A549 (cell line): ENCODE measurements around the gene RASA3. TPM values are rescaled to one million over a fixed set of nuclear protein-coding genes. Genes with fewer than 3 reads are reported as not detected.

Experiments used
- ATAC-seq, 2 experiments: fragments of 200-7000 bp in 1 of 2; fragments of >200 bp in 1 of 2; cut with Nextera tagmentation in 1 of 2; cut with Tn5 transposase in 1 of 2; 3 replicates each; pipeline versions ENCODE4 v1.8.0 to v1.9.1; 2018 to 2020; ENCODE audit warnings: mild to moderate bottlenecking in 1 of 2, moderate library complexity in 1 of 2
- CTCF ChIA-PET: fragments of 300-600 bp; sonication (Branson Sonifier 250); formaldehyde crosslinking; extraction: SDS; loops from one replicate; lab custom pipeline; 2021; ENCODE audit warnings: antibody characterized with exemption, inconsistent platforms; lab: Yijun Ruan, JAX
- POLR2A ChIA-PET: fragments of 350-600 bp; formaldehyde crosslinking; extraction: SDS; loops from one replicate; lab custom pipeline; 2021; ENCODE audit warnings: antibody characterized with exemption, inconsistent platforms; lab: Yijun Ruan, JAX
- DNase-seq, 2 experiments: peaks; one replicate each; pipeline versions ENCODE4 v3.0.0 to v3.0.0-alpha.2; 2011 to 2016; ENCODE audit warnings: low read depth in 1 of 2, low spot score in 1 of 2
- FAIRE-seq: peaks from 2 replicates; lab custom pipeline; 2011; peaks lifted over from hg19 to GRCh38; lab: Jason Lieb, UNC
- H3K27ac ChIP-seq, 2 experiments: fragments of >200 bp; sonication (Bioruptor Twin); formaldehyde crosslinking; 3 replicates each; pipeline ENCODE4 v1.5.1; 2016 to 2017
- H3K4me1 ChIP-seq: fragments of >200 bp; sonication (Bioruptor Twin); formaldehyde crosslinking; 3 replicates; pipeline ENCODE4 v1.6.1; 2016
- H3K4me2 ChIP-seq: fragments of >200 bp; sonication (Bioruptor Twin); formaldehyde crosslinking; 3 replicates; pipeline ENCODE4 v1.6.1; 2016
- H3K4me3 ChIP-seq: fragments of >200 bp; sonication (Bioruptor Twin); formaldehyde crosslinking; 3 replicates; pipeline ENCODE4 v1.5.1; 2016
- H3K9me3 ChIP-seq: fragments of >200 bp; sonication (Bioruptor Twin); formaldehyde crosslinking; 3 replicates; pipeline ENCODE4 v1.6.1; 2016
- ATOH8 ChIP-seq: fragments of 250-450 bp; sonication (Bioruptor Pico); IDR thresholded peaks from 2 replicates; pipeline ENCODE4 v1.5.0; 2020; ENCODE audit warnings: low read depth, mild to moderate bottlenecking, moderate library complexity
- CEBPB ChIP-seq, 2 experiments: fragments of >200 bp in 1 of 2; sonication (Bioruptor Twin) in 1 of 2; formaldehyde crosslinking in 1 of 2; IDR thresholded peaks; 2 replicates each; pipeline ENCODE4 v1.6.1; 2012 to 2016
- CHD4 ChIP-seq: fragments of 200-600 bp; sonication (generic); IDR thresholded peaks from 2 replicates; pipeline ENCODE4 v1.6.1; 2016; ENCODE audit warnings: antibody characterized with exemption, mild to moderate bottlenecking, borderline replicate concordance
- EHF ChIP-seq: fragments of 250-450 bp; sonication (Bioruptor Pico); IDR thresholded peaks from 2 replicates; pipeline ENCODE4 v1.5.0; 2020; ENCODE audit warnings: mild to moderate bottlenecking
- ELK1 ChIP-seq: fragments of 150-350 bp; IDR thresholded peaks from 2 replicates; pipeline ENCODE4 v1.6.1; 2014; ENCODE audit warnings: low read depth, mild to moderate bottlenecking, low read length
- HEYL ChIP-seq: fragments of 250-450 bp; sonication (Bioruptor Pico); IDR thresholded peaks from 2 replicates; pipeline ENCODE4 v1.8.0; 2021; ENCODE audit warnings: mild to moderate bottlenecking, moderate library complexity
- HOXB5 ChIP-seq: fragments of 250-450 bp; sonication (Bioruptor Pico); IDR thresholded peaks from 2 replicates; pipeline ENCODE4 v1.5.0; 2020; ENCODE audit warnings: mild to moderate bottlenecking, moderate library complexity
- JUN ChIP-seq, 2 experiments: fragments of >200 bp; sonication (Bioruptor Twin); formaldehyde crosslinking; IDR thresholded peaks; 2 replicates in 1 of 2; 3 replicates in 1 of 2; pipeline ENCODE4 v1.6.1; 2016 to 2017
- JUNB ChIP-seq: fragments of >200 bp; sonication (Bioruptor Twin); formaldehyde crosslinking; IDR thresholded peaks from 2 replicates; pipeline ENCODE4 v1.6.1; 2016
- MAFK ChIP-seq: fragments of 450-650 bp; IDR thresholded peaks from 2 replicates; pipeline ENCODE4 v1.6.1; 2014; ENCODE audit not compliant: partially characterized antibody
- MYC ChIP-seq: IDR thresholded peaks from 2 replicates; pipeline ENCODE4 v1.6.1; 2012; ENCODE audit warnings: mild to moderate bottlenecking, inconsistent platforms, low read length, improper control_type of control experiment, borderline replicate concordance
- NR3C1 ChIP-seq: fragments of >200 bp; sonication (Bioruptor Twin); formaldehyde crosslinking; IDR thresholded peaks from 3 replicates; pipeline ENCODE4 v1.6.1; 2017
- PHF8 ChIP-seq: fragments of 200-600 bp; sonication (generic); IDR thresholded peaks from 2 replicates; pipeline ENCODE4 v1.6.1; 2016; ENCODE audit warnings: low read depth, mild to moderate bottlenecking, antibody characterized with exemption, moderate library complexity, borderline replicate concordance
- POLR2AphosphoS2 ChIP-seq: conservative IDR thresholded peaks from 2 replicates; pipeline ENCODE4 v1.6.1; 2012; ENCODE audit warnings: low read length, improper control_type of control experiment, inconsistent platforms
- RAD21 ChIP-seq, 2 experiments: fragments of >200 bp in 1 of 2; sonication (Bioruptor Twin) in 1 of 2; formaldehyde crosslinking in 1 of 2; IDR thresholded peaks in 1 of 2; conservative IDR thresholded peaks in 1 of 2; 2 replicates in 1 of 2; 3 replicates in 1 of 2; pipeline ENCODE4 v1.6.1; 2012 to 2018; ENCODE audit warnings: inconsistent platforms in 1 of 2
- SREBF2 ChIP-seq: fragments of 450-650 bp; IDR thresholded peaks from 2 replicates; pipeline ENCODE4 v1.6.1; 2014; ENCODE audit warnings: mild to moderate bottlenecking, moderate library complexity
- TP53 ChIP-seq: fragments of 250-450 bp; sonication (Bioruptor Pico); IDR thresholded peaks from 2 replicates; pipeline ENCODE4 v1.5.0; 2021; ENCODE audit warnings: mild to moderate bottlenecking, moderate library complexity
- USF2 ChIP-seq: fragments of 450-650 bp; IDR thresholded peaks from 2 replicates; pipeline ENCODE4 v1.6.1; 2014; ENCODE audit warnings: antibody characterized with exemption
- WGBS: methylation state at CpG from one replicate; pipeline ENCODE4 v1.1.6; 2017; ENCODE audit errors: missing lambda C conversion rate; 5-methylcytosine and 5-hydroxymethylcytosine counted together
- polyA plus RNA-seq, 4 experiments: library from polyadenylated mRNA; depleted of rRNA in 3 of 4; stranded (reverse); fragments of >200 nt; fragmentation: RNase III in 1 of 4; extraction: RNeasy Plus Mini Kit Qiagen cat#74134 plus additional on column Dnase treatment in 1 of 4; gene quantifications; 2 replicates in 3 of 4; 3 replicates in 1 of 4; pipeline ENCODE4 v1.2.3, GENCODE V29; 2011 to 2017
- TF ChIP-seq, protein P1 (sequence below): IDR thresholded peaks from 2 replicates; pipeline ENCODE4 v1.6.1; 2012
- TF ChIP-seq, protein P2 (sequence below): fragments of 200-600 bp; sonication (generic); IDR thresholded peaks from 2 replicates; pipeline ENCODE4 v1.6.1; 2016; ENCODE audit warnings: antibody characterized with exemption, mild to moderate bottlenecking, moderate library complexity
- TF ChIP-seq, protein P3 (sequence below): fragments of >200 bp; sonication (Bioruptor Twin); formaldehyde crosslinking; IDR thresholded peaks from 3 replicates; pipeline ENCODE4 v1.5.1; 2016

Gene RASA3
- polyA plus RNA-seq, 2 of the 4 experiments (the other 2 are of a cell fraction) = 4.3 to 7.6 TPM

- no peak for TF ChIP-seq TP53 (CRISPR knock-in tag)
- no peak for TF ChIP-seq HEYL
- no peak for TF ChIP-seq EHF (CRISPR knock-in tag)
- no peak for TF ChIP-seq POLR2AphosphoS2
- TF ChIP-seq USF2 = no peak
- no peak for TF ChIP-seq MAFK
- TF ChIP-seq, protein P1, sequence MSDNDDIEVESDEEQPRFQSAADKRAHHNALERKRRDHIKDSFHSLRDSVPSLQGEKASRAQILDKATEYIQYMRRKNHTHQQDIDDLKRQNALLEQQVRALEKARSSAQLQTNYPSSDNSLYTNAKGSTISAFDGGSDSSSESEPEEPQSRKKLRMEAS = no peak
- TF ChIP-seq, protein P2, sequence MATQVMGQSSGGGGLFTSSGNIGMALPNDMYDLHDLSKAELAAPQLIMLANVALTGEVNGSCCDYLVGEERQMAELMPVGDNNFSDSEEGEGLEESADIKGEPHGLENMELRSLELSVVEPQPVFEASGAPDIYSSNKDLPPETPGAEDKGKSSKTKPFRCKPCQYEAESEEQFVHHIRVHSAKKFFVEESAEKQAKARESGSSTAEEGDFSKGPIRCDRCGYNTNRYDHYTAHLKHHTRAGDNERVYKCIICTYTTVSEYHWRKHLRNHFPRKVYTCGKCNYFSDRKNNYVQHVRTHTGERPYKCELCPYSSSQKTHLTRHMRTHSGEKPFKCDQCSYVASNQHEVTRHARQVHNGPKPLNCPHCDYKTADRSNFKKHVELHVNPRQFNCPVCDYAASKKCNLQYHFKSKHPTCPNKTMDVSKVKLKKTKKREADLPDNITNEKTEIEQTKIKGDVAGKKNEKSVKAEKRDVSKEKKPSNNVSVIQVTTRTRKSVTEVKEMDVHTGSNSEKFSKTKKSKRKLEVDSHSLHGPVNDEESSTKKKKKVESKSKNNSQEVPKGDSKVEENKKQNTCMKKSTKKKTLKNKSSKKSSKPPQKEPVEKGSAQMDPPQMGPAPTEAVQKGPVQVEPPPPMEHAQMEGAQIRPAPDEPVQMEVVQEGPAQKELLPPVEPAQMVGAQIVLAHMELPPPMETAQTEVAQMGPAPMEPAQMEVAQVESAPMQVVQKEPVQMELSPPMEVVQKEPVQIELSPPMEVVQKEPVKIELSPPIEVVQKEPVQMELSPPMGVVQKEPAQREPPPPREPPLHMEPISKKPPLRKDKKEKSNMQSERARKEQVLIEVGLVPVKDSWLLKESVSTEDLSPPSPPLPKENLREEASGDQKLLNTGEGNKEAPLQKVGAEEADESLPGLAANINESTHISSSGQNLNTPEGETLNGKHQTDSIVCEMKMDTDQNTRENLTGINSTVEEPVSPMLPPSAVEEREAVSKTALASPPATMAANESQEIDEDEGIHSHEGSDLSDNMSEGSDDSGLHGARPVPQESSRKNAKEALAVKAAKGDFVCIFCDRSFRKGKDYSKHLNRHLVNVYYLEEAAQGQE = no peak
- TF ChIP-seq, all 56 proteins: peak for 0
Observed at GRCh38 chr13:114002009-114002544, 130.3 kb downstream of the RASA3 start (continued).

- H3K4me2 ChIP-seq = no peak overlapping the region
- H3K4me3 ChIP-seq = no peak overlapping the region
- WGBS = 100% methylated on average over 1 of the region's 46 CpGs
- H3K9me3 ChIP-seq = no peaks in the 10 kb centered on the region
- no peak for FAIRE-seq
- H3K27ac ChIP-seq = no peak overlapping the region
- ChIA-PET CTCF (no interaction called here), POLR2A (no interaction called here)
- H3K4me1 ChIP-seq = no peaks in the 10 kb centered on the region
- no peak for DNase-seq
- ATAC-seq = no peak
- TF ChIP-seq CHD4 (no peak), NR3C1 (no peak)
- TF ChIP-seq, protein P3, sequence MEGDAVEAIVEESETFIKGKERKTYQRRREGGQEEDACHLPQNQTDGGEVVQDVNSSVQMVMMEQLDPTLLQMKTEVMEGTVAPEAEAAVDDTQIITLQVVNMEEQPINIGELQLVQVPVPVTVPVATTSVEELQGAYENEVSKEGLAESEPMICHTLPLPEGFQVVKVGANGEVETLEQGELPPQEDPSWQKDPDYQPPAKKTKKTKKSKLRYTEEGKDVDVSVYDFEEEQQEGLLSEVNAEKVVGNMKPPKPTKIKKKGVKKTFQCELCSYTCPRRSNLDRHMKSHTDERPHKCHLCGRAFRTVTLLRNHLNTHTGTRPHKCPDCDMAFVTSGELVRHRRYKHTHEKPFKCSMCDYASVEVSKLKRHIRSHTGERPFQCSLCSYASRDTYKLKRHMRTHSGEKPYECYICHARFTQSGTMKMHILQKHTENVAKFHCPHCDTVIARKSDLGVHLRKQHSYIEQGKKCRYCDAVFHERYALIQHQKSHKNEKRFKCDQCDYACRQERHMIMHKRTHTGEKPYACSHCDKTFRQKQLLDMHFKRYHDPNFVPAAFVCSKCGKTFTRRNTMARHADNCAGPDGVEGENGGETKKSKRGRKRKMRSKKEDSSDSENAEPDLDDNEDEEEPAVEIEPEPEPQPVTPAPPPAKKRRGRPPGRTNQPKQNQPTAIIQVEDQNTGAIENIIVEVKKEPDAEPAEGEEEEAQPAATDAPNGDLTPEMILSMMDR = no peak
- TF ChIP-seq, all 56 proteins: peak for 0
Observed at GRCh38 chr13:114001331-114002008, 131.0 kb downstream of the RASA3 start.

GRCh38 chr13:114000151-114001040, 132.0 kb downstream of the RASA3 start:
- FAIRE-seq (no peak), DNase-seq (no peak), ATAC-seq (no peak)
- WGBS = 96% methylated on average over 24 of the region's 26 CpGs
- ChIA-PET CTCF (no interaction called here), POLR2A (no interaction called here)
- H3K27ac ChIP-seq = no peak overlapping the region
- no peak overlapping the region for H3K4me3 ChIP-seq
- no peaks in the 10 kb centered on the region for H3K9me3 ChIP-seq
- H3K4me1 ChIP-seq = no peaks in the 10 kb centered on the region
- no peak for TF ChIP-seq JUN (IDR thresholded peaks at IDR 0.05)
- no peak for TF ChIP-seq RAD21 (conservative IDR thresholded peaks at IDR 0.05 in 1 of 2, IDR thresholded peaks at IDR 0.05 in 1 of 2)
- TF ChIP-seq ELK1 = no peak
- TF ChIP-seq CEBPB (IDR thresholded peaks at IDR 0.05) = no peak
- no peak for TF ChIP-seq MYC
- TF ChIP-seq PHF8 = no peak
- no peak for TF ChIP-seq ATOH8 (CRISPR knock-in tag)
- no peak for TF ChIP-seq POLR2AphosphoS2
- TF ChIP-seq SREBF2 = no peak
- no peak for TF ChIP-seq HOXB5
- no peak for TF ChIP-seq JUNB
- no peak overlapping the region for H3K4me2 ChIP-seq
